Activated CD4-positive, CD25-positive, alpha-beta regulatory T cell (primary cell): Measurements from ENCODE around the gene STAT6.
"Not testable (repeated sequence)": the region's sequence is repeated elsewhere in the genome, so short reads cannot be mapped to it uniquely, and the experiment has no call there.

Experiments used
- DNase-seq, 4 experiments: peaks; one replicate each; lab custom pipeline; 2025; lab: John Stamatoyannopoulos, UW

The STAT6 gene

DNA sequence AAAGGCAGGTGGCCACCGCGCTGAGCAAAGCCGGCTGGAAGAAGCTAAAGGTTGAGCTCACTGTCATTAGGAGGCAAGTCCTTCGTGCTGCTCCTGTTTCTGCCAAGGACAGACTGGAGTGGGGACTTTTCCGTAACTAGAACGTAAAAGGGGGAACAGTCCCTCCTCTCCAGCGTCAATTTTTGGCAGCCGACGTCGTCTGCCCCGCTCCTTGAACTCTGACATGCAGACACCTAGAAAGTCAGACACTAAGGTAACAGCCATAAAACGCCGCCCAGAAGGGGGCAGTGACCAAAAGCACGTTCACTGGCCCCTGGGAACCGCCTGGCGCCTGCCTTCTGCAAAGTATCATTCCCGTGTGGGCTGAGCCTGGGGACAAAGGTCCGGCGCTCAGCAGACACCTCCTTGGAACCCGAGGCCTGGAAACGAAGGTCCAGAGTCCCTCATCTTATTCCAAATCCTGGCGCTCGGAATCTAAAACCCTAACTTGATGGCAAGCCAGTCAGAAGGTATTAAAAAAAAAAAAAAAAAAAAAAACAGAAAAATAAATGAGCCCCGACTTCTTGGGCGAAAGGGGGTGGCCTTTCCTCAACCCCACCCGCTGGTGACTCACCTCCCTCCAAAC is 16.1 kb upstream of the STAT6 start:
- peak in 2 of 4 experiments; percentile 14 to 15 for DNase-seq

GRCh38 chr12:57126561-57126960 is 15.4 kb upstream of the STAT6 start:
- no peak for DNase-seq

GRCh38 chr12:57126061-57126460 is 14.9 kb upstream of the STAT6 start:
- no peak for DNase-seq

GRCh38 chr12:57124261-57124877 is 13.2 kb upstream of the STAT6 start:
- DNase-seq: peak; percentile 41 to 57 (median 50)

DNA sequence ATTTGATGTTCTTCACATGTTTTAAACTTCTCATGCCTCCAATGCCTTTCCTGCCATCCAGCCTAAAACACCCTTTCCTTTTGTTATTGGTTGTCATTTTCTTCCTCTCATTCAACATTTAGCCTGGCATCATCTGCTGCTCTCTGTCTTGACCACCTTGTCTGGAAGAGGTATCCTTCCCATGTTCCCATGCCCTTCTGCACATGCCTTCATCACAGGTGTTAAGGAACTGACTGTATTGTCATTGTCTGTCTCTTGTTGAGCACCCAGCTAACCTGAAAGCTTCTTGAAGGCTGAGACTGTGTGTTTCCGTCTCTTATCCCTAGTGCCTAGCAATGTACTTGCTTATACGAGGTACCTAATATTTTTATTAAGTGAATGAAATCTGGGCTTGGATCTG is 12.7 kb upstream of the STAT6 start:
- no peak for DNase-seq

- DNase-seq: not testable (repeated sequence)
Observed at GRCh38 chr12:57120718-57121117, 9.6 kb upstream of the STAT6 start.

GRCh38 chr12:57119294-57120085 is 8.3 kb upstream of the STAT6 start:
- DNase-seq: no peak

GRCh38 chr12:57118711-57119271 is 7.6 kb upstream of the STAT6 start:
- DNase-seq: no peak

- DNase-seq: no peak
Observed at GRCh38 chr12:57116580-57117281, 5.6 kb upstream of the STAT6 start.

DNA sequence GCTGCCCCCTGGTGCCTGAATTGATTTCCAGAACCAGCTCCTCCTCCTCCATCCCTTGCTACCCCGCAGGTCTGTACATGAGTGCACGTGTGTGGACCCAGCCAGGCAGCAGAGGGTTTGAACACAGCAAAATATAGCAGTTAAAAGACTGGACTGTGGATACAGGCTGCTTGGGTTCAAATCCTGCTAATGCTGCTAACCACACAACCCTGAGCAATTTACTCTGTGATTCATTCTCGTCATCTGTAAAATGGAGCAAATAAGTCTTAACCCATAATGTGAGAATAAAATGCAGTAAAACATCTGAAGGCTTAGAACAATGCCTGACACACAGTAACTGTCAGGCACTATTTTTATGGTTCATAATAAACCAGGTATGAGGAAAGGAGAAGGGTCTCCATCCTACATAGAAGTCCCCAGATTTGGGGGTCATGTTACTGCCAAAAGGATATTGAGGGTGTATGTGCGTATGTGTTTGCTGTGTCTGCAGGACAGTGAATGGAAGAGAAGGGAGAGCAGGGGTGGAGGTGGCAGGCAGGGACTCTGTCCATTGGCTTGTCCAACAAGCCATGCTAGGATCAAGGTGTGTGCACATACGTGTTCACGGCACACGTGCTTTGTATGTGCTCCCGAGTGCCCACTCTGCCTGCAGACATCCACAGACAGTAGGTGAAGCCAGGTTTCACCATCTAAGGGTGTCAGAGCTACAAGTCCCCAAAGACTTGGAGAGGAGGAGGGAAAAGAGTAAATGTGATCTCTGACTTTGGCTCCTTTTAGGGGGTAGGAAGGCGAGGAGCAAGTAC is 1.5 kb upstream of the STAT6 start:
- no peak for DNase-seq

- DNase-seq: peak in 3 of 4 experiments; percentile 36 to 52 (median 43)
Observed at GRCh38 chr12:57110104-57111030, 795 bp downstream of the STAT6 start.

- no peak for DNase-seq
Observed at GRCh38 chr12:57109207-57110103, 1.7 kb downstream of the STAT6 start.

- DNase-seq: no peak
Observed at GRCh38 chr12:57107456-57108155, 3.6 kb downstream of the STAT6 start.

DNA sequence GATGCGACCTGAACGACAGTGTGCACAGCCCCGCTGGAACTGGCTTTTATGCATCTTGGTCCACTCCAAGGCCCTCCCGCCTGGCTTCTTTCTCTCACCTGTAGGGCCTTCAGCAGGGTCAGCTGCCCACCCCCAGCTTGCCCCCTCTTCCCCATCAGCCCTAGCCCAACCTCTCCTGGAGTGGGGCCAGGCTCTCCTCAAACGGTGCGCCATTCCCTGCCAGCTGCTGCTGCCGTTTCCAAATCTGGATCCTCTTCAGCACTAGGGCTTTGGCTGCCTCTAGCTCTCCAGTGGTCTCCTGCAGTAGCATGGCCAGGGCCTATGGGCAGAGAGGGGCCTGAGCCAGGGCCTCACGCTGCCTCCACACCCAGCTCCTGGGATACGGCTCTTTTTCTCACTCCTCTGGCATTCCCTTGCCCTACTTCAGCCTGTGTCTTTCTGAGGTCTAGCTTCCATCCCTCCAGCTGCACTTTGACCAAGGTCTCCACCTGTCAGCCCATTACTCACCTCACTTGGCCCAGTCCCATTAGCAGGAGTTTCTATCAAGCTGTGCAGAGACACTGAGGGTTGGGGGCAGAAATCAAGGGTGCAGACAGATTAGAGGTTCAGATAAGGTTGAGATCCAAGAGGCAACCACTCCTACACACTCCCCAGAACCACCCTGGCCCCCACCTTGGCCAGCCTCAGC is 5.0 kb downstream of the STAT6 start:
- DNase-seq: no peak

DNA sequence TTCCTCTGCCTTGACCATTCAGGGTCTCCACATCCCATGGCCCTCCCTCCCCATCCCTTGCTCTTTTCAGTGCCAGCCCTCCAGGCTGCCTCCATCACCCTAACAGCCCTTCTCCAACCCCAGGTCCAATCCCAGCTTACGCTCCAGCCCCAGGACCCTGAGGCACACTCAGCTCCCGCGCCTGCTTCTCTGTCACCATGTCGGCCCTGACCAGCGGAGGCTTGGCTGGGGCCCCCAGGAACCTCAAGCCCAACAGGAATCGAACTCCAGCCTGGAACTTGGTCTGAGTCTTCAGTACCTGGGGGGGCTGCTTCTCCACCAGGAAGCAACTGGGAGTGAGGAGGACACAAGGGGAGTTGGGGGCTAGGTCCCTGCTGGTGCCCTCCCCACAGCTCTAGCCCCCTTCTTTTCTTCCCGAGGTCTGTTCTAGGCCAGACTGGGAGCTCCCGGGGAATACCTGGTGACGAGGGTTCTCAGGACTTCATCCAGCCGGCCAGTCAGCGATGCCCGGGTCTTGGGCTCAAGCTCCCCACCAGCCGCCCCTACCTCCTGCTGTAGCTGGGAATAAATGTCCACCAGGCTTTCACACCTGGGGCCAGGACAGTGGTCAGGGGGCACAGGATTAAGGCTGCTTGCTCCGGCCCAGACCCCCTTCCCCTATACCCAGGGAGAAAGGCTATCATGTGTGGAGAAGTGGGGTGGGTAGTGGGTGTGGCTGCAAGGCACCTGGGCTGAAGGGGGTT is 6.0 kb downstream of the STAT6 start:
- no peak for DNase-seq

DNA sequence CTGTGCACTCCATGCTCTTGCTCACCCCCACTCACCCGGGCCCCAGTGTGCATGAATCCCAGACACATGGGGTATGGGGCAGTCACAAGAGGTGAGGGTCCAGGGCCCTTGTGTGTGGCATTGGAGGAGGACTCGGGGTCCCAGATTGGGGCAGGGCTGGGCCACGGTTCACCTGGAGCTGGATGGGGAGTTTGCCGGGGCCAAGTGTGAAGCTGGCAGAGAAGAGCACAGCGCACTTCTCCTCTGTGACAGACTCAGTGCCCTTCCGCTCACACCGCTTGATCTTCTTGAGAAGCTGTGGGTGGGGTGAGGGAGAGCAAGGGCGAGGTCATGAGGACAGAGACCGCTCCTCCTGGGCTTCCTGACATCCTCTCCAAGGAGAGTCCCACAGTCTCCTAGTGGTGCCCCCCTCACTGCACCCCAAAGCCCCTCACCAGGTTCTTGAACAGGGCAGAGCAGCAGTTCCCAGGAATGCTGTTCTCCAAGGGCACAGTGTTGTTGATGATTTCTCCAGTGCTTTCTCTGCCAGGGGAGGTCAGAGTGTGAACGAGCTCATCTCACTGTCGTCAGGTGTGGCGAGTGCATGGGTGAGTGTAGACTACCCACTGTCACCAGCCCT is 6.8 kb downstream of the STAT6 start:
- DNase-seq: no peak

DNA sequence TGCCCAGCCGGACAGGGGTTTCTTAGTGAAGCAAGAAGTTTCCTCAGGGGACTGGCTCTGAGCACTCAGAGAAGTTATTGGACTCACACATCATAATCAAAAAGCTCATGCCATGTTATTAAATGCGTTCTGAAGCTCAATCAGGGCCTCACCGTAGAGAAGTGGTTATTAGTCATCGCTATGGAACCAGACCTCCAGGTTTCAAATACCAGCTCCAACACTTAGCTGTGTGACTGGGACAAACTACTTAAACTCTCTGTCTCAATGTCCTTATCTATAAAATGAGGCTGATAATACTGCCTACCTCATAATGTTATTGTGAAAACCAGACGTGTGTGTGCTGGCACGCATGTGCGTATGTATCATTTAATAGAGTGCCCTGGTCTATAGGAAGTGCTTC is 7.3 kb downstream of the STAT6 start:
- DNase-seq: no peak
